ENCODE results near the gene COQ8B. TPM values are rescaled to one million over a fixed set of nuclear protein-coding genes. Genes with fewer than 3 reads are reported as not detected.

Gene COQ8B
- total RNA-seq, 1 donor from 2014 or later = 16.5 TPM

DNA sequence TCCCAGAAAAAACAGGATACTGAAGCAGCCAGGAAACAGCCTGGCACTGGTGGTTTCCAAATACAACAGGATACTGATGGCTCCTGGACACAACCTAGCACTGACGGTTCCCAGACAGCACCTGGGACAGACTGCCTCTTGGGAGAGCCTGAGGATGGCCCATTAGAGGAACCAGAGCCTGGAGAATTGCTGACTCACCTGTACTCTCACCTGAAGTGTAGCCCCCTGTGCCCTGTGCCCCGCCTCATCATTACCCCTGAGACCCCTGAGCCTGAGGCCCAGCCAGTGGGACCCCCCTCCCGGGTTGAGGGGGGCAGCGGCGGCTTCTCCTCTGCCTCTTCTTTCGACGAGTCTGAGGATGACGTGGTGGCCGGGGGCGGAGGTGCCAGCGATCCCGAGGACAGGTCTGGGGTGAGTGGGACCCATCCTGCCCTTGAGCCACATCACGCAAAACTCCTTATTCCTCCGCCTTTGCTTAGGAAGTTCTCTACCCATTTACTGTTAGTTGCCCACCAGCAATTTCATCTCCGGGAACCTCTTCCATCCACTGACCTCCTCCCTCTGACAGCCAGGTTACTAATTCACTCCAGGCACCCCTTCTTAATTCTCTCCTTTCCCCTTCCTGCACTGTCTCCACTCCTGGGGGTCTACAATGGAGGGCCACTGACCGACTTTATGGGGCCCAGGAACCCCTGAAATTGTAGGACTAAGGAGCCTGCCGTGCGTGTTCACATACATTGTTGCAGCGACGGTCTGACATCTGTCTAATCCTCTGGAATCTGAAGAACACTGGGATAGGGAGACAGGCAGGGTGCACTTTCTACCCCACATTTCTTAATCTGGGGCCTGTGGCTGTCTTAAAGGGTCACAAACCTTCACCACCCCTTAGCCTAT is 1.4 kb upstream of the COQ8B start:
- DNase-seq (ENCODE audit: low read depth, low spot score) = no peak

DNA sequence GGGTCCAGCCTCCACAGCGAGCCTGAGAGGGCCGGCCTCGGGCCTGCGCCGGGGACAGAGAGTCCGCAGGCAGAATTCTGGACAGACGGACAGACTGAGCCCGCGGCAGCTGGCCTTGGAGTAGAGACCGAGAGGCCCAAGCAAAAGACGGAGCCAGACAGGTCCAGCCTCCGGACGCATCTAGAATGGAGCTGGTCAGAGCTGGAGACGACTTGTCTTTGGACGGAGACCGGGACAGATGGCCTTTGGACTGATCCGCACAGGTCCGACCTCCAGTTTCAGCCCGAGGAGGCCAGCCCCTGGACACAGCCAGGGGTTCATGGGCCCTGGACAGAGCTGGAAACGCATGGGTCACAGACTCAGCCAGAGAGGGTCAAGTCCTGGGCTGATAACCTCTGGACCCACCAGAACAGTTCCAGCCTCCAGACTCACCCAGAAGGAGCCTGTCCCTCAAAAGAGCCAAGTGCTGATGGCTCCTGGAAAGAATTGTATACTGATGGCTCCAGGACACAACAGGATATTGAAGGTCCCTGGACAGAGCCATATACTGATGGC is 716 bp upstream of the COQ8B start:
- no peak for DNase-seq (ENCODE audit: low read depth, low spot score)

DNA sequence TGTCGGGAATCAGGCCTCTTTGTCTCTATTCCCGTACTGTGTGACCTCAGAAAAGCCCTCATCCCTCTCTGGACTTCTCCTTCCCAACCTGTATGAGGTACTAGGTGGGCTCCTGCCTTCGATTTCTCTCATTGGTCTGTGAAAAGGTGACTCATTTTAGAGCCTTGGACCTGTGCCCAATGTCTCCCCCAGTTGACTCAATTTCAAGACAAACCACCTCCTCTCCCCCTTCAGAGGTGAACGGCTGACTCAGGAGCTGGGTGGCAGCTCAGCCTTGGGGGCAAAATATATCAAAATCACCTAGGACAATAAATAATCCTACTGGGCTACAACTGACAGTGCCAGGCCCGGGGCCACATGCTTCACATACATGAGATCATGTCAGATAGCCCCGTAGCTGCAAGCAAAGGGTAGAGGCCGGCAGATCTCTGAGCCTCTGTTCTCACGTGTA is 630 bp downstream of the COQ8B start:
- no peak for DNase-seq (ENCODE audit: low read depth, low spot score)

- DNase-seq (ENCODE audit: low read depth, low spot score) = peak; percentile 60
Measured at GRCh38 chr19:40714441-40715299, 2.0 kb downstream of the COQ8B start.

- no peak for DNase-seq (ENCODE audit: low read depth, low spot score)
Measured at GRCh38 chr19:40713939-40714338, 2.7 kb downstream of the COQ8B start.

- no peak for DNase-seq (ENCODE audit: low read depth, low spot score)
Measured at GRCh38 chr19:40709817-40710216, 6.9 kb downstream of the COQ8B start.

GRCh38 chr19:40707615-40708014 is 9.1 kb downstream of the COQ8B start:
- no peak for DNase-seq (ENCODE audit: low read depth, low spot score)

GRCh38 chr19:40705950-40706619 is 10.6 kb downstream of the COQ8B start:
- DNase-seq (ENCODE audit: low read depth, low spot score) = no peak

DNA sequence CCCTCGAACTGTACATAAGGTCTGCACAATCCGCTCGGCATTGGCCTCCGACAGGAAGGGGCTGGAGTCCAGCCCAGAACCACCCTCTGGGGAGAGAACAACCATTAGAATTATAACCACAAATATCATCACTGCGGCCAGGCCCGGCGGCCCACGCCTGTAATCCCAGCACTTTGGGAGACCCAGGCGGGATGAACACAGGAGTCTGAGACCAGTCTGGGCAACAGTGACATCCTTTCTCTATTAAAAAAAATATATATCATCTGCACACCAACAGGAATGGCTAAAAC is 11.4 kb downstream of the COQ8B start:
- no peak for DNase-seq (ENCODE audit: low read depth, low spot score)

GRCh38 chr19:40704491-40705361 is 12.0 kb downstream of the COQ8B start:
- DNase-seq (ENCODE audit: low read depth, low spot score) = no peak

DNA sequence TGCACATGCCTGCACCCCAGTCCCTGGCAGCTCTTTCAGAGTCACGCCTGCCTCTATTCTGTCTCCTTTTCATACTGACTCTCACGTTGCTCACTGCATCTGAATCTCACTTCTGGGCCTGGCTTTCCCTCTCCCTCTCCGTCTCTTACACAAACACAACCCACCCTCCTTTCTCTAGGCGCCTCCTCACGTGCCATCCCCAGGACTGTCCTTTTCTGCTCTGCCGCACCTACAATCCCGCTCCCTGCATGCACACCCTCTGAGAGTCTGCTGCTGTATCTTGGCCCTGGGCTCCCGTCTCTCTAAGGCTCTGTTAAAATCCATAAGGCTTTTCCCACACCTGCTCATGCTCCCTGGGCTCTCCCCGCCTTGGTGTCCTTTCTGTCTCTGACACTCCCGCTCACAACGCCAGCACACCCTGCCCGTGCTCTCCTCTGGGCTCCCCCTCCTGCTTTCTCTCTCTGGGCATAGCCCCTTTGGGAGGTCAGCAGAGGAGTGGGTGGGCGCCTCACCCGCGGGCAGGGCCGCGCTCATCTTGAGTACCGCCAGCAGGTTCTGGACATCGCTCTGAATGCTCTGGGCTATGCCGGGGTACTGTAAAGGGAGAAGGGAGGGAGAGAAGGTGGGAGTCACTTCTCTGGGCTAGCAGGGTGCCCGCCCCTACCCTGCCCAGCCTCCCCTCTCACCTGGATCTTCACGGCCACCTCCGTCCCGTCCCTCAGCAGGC is 13.5 kb downstream of the COQ8B start:
- DNase-seq (ENCODE audit: low read depth, low spot score) = no peak

- DNase-seq (ENCODE audit: low read depth, low spot score) = no peak
Measured at GRCh38 chr19:40702337-40703012, 14.2 kb downstream of the COQ8B start.

DNA sequence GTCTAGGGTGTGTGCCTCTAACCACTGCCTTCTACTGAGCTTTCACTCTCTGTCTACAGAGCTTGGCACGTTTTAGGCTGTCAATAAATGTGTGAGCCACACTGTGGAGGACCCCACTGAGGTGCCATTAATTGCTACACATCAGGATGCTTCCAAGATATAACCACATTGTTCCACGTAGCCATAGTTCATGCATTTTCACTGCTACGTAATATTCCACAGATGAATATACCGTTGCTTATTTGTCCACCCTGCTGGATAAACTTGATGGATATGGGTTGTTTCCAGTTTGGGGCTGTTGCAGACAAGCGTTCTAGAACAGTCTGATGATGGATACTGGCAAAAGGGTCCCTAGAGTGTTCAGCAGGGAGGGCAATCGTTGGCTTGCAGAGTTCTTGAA is 14.9 kb downstream of the COQ8B start:
- DNase-seq (ENCODE audit: low read depth, low spot score) = no peak

- no peak for DNase-seq (ENCODE audit: low read depth, low spot score)
Measured at GRCh38 chr19:40700083-40700482, 16.6 kb downstream of the COQ8B start.

DNA sequence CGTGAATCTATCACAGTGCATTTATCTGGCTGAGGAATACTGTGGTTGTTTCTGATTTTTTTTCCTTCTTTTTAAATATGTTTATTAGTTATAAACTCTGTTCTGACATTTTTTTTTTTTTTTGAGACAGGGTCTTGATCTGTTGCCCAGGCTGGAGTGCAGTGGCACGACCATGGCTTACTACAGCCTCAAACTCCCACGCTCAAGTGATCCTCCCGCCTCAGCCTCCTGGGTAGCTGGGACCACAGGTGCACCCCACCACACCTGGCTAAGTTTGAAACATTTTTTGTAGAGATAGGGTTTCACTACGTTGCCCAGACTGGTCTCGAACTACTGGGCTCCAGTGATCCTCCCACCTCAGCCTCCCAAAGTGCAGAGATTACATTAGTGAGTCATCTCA is 19.7 kb downstream of the COQ8B start:
- DNase-seq (ENCODE audit: low read depth, low spot score) = no peak

- DNase-seq (ENCODE audit: low read depth, low spot score) = no peak
Measured at GRCh38 chr19:40695881-40696280, 20.8 kb downstream of the COQ8B start.

DNA sequence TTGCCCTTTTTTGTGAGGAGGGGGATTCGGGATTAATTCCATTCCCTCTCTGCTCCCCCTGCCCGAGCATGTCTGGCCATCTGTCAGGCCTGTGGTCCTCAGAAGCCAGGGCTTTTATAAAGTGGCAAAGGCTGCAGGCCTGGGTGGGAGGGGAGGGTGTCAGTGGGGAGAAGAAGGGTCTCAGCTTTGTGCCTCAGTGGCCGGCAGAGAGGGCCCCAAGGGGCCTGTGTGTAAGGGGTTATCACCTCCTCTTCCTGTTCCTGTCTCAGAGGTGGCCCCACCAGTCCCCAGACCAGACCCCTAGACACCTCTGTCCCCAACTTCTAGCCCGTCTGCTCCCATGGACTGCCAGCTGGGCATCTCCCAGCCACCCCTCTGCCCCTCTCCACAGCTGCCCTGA is 22.8 kb downstream of the COQ8B start:
- DNase-seq (ENCODE audit: low read depth, low spot score) = no peak

- DNase-seq (ENCODE audit: low read depth, low spot score) = no peak
Measured at GRCh38 chr19:40693150-40693788, 23.4 kb downstream of the COQ8B start.

GRCh38 chr19:40692212-40692551 is 24.5 kb downstream of the COQ8B start:
- no peak for DNase-seq (ENCODE audit: low read depth, low spot score)

Measured in pulmonary artery endothelial cell (primary cell).